ENCODE measurements around the gene TRIM47.
"Not testable (repeated sequence)": the region's sequence is repeated elsewhere in the genome, so short reads cannot be mapped to it uniquely, and the experiment has no call there.

DNA sequence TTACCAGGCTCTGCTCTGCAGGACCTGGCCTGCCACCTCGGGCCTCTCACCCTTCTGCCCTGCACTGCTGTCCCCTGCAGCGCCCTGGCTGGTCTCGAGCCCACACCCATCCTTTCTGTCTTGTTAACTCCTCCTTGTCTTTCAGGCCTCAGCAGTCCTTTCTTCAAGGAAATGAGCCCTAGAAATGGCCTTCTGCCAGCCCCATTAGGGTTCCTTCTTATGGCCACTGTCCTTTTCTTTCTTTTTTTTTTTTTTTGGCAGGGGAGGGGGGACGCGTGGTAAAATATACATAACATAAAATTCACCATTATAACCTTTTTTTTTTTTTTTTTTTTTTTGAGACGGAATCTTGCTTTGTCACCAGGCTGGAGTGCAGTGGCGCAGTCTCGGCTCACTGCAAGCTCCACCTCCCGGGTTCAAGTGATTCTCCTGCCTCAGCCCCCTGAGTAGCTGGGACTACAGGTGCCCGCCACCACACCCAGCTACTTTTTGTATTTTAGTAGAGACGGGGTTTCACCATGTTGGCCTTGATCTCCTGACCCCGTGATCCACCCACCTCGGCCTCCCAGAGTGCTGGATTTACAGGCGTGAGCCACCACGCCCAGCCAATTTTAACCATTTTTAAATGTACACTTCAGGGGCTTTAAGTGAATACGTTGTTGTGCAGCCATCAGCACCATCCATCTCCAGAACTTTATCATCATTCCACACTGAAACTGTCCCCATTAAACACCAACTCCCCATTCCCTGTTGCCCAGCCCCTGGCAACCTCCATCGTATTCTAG is 12.8 kb downstream of the TRIM47 start:
- TF ChIP-seq, protein P1, sequence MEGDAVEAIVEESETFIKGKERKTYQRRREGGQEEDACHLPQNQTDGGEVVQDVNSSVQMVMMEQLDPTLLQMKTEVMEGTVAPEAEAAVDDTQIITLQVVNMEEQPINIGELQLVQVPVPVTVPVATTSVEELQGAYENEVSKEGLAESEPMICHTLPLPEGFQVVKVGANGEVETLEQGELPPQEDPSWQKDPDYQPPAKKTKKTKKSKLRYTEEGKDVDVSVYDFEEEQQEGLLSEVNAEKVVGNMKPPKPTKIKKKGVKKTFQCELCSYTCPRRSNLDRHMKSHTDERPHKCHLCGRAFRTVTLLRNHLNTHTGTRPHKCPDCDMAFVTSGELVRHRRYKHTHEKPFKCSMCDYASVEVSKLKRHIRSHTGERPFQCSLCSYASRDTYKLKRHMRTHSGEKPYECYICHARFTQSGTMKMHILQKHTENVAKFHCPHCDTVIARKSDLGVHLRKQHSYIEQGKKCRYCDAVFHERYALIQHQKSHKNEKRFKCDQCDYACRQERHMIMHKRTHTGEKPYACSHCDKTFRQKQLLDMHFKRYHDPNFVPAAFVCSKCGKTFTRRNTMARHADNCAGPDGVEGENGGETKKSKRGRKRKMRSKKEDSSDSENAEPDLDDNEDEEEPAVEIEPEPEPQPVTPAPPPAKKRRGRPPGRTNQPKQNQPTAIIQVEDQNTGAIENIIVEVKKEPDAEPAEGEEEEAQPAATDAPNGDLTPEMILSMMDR (IDR thresholded peaks at IDR 0.05), result not testable (repeated sequence)
- not testable (repeated sequence) for TF ChIP-seq ZFX (IDR thresholded peaks at IDR 0.05; ENCODE audit: borderline replicate concordance)
